HEK293 (cell line): Measurements from ENCODE around the gene NXPE4.
A peak's percentile ranks its signal among the peaks of the same experiment; 100 is the strongest.

Experiments
- CTCF ChIA-PET: fragments of 350-600 bp; formaldehyde crosslinking; extraction: SDS; loops from one replicate; lab custom pipeline; 2021; ENCODE audit warnings: antibody characterized with exemption; lab: Yijun Ruan, JAX
- POLR2A ChIA-PET: fragments of 300-600 bp; formaldehyde crosslinking; extraction: SDS; loops from one replicate; lab custom pipeline; 2020; ENCODE audit warnings: antibody characterized with exemption, inconsistent platforms; lab: Yijun Ruan, JAX
- H3K27ac ChIP-seq: fragments of 200-500 bp; sonication (Bioruptor generic); 2 replicates; pipeline ENCODE4 v1.5.1; 2014; ENCODE audit warnings: low read depth, low read length, control low read depth, inconsistent platforms; ENCODE audit errors: extremely low read depth
- H3K36me3 ChIP-seq, 2 experiments: fragments of 200-500 bp in 1 of 2; sonication (Bioruptor generic) in 1 of 2; 1 replicate in 1 of 2; 2 replicates in 1 of 2; pipeline ENCODE4 v1.5.1; 2014 to 2017; ENCODE audit warnings: inconsistent platforms in 2 of 2, low read length in 2 of 2; ENCODE audit not compliant: control insufficient read depth in 2 of 2, insufficient read depth in 1 of 2
- H3K4me1 ChIP-seq: fragments of 200-500 bp; sonication (Bioruptor generic); 2 replicates; pipeline ENCODE4 v1.5.1; 2014; ENCODE audit warnings: mild to moderate bottlenecking, low read length, inconsistent platforms; ENCODE audit not compliant: control insufficient read depth, insufficient read depth
- H3K4me3 ChIP-seq: 2 replicates; pipeline ENCODE4 v1.5.1; 2011; ENCODE audit warnings: low read depth, mild to moderate bottlenecking, control low read depth, low read length, moderate library complexity
- H3K9me3 ChIP-seq: fragments of 200-500 bp; sonication (Bioruptor generic); 2 replicates; pipeline ENCODE4 v1.5.1; 2014; ENCODE audit warnings: low read depth, low read length, inconsistent platforms; ENCODE audit not compliant: control insufficient read depth, insufficient read depth
- GLIS1 ChIP-seq: fragments of 450-650 bp; formaldehyde crosslinking; IDR thresholded peaks from 2 replicates; pipeline ENCODE4 v1.5.1; 2016; ENCODE audit warnings: missing biosample characterization, missing genetic modification characterization
- ZBTB1 ChIP-seq: fragments of 450-650 bp; formaldehyde crosslinking; IDR thresholded peaks from 2 replicates; pipeline ENCODE4 v1.5.1; 2016; ENCODE audit warnings: missing biosample characterization, missing genetic modification characterization
- ZBTB20 ChIP-seq: fragments of 450-650 bp; formaldehyde crosslinking; IDR thresholded peaks from 2 replicates; pipeline ENCODE4 v1.5.1; 2016; ENCODE audit warnings: missing biosample characterization, missing genetic modification characterization
- ZNF114 ChIP-seq: fragments of 450-650 bp; formaldehyde crosslinking; IDR thresholded peaks from 2 replicates; pipeline ENCODE4 v1.5.0; 2017; ENCODE audit warnings: missing biosample characterization, missing genetic modification characterization
- TF ChIP-seq, protein P1 (sequence below): fragments of 450-650 bp; formaldehyde crosslinking; IDR thresholded peaks from 2 replicates; pipeline ENCODE4 v1.5.1; 2017; ENCODE audit warnings: missing biosample characterization, missing genetic modification characterization

The NXPE4 gene

DNA sequence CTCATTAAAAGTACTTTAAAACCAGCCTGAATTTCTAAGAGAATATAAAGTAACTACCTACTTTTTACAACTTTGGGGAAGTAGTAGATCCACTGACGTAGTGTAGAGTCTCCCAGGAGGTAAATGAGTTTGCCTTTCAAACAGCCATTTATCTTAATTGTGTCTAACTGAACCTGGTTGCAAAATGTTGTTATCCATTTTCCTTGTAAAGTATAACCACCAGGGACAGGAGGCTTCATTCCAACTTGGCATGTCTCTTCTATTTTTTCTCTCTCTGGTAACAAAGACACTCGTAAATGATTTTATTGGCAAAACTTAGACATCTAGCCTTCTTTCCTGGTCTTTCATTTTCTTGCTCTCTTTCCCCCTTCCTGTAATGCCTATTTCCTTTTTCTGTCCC, 72.8 kb downstream of the NXPE4 start:
- no peaks in the 10 kb centered on the region for H3K4me1 ChIP-seq
- H3K9me3 ChIP-seq, result no peaks in the 10 kb centered on the region
- H3K36me3 ChIP-seq, result no peaks in the 10 kb centered on the region
- POLR2A ChIA-PET, result no interaction called here
- TF ChIP-seq ZNF114 (no peak), ZBTB20 (tag by site-specific recombination) (no peak), ZBTB1 (no peak), GLIS1 (peak; percentile 64; the same call in 1 of the 2 replicates)
- TF ChIP-seq, protein P1, sequence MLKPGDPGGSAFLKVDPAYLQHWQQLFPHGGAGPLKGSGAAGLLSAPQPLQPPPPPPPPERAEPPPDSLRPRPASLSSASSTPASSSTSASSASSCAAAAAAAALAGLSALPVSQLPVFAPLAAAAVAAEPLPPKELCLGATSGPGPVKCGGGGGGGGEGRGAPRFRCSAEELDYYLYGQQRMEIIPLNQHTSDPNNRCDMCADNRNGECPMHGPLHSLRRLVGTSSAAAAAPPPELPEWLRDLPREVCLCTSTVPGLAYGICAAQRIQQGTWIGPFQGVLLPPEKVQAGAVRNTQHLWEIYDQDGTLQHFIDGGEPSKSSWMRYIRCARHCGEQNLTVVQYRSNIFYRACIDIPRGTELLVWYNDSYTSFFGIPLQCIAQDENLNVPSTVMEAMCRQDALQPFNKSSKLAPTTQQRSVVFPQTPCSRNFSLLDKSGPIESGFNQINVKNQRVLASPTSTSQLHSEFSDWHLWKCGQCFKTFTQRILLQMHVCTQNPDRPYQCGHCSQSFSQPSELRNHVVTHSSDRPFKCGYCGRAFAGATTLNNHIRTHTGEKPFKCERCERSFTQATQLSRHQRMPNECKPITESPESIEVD (tag by site-specific recombination), result peak; percentile 22; the same call in 1 of the 2 replicates
- H3K4me3 ChIP-seq, result no peak overlapping the region
- CTCF ChIA-PET, result interaction anchor here (0.9 kb wide), 1 partner anchor 242 kb away, joined by 4 read pairs; no protein-coding TSS in a partner anchor
- no peak overlapping the region for H3K27ac ChIP-seq
